ENCODE results near the gene PHF20.

Gene PHF20

DNA sequence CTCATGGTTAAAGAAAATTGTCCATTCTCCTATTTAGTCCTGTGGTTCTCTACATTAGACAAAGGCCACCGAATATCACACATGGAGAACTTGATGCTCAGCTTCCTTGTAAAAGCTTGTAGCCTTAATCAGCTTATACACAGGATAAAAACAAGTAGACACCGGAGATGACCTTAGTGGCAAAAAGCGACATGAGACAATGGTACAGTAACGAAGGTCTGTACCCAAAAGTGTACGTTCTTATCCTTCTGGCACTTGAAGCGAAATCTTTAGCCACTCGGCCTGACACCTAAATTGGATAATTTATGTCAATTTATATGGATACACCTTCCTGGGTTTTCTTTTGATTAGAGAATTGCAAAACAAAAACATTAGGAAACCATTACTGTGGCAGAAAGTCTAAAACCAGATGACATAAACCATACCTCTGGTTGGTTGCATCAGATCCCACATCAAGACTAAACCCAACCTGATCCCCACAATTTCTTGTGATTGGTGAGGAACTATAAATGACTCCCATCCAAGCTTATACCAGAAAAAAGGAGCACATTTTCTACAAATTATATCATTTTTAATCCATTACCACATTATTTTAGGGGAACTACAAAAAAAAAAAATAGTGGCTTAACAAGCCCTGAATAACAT is 35.9 kb upstream of the PHF20 start:
- no peak for DNase-seq (ENCODE audit: low spot score)
- no peak overlapping the region for H3K4me2 ChIP-seq (ENCODE audit: insufficient read depth, low read length, poor library complexity, severe bottlenecking)
- H2AFZ ChIP-seq (ENCODE audit: low read length): no peak overlapping the region
- no CpG with 5 or more reads among the region's 7 CpGs for WGBS, 2 donors (ENCODE audit: extremely low coverage in 2 of 2, insufficient read length in 2 of 2, insufficient replicate concordance in 1 of 2)
- peaks cover 4 to 9% of the 10 kb centered on the region in 2 donors for H3K4me1 ChIP-seq (ENCODE audit: control insufficient read depth in 2 of 2, insufficient read depth in 1 of 2, low read depth in 1 of 2, low read length in 2 of 2)
- H3K4ac ChIP-seq (ENCODE audit: low read length): no peak overlapping the region
- no peak overlapping the region for H3K27ac ChIP-seq (replicated peaks; ENCODE audit: low read length)
- no peak overlapping the region for H3K18ac ChIP-seq (ENCODE audit: low read length)
- H3K27me3 ChIP-seq (ENCODE audit: control insufficient read depth in 3 of 3, insufficient read depth in 3 of 3, low read depth in 1 of 3, low read length in 3 of 3): no peaks in the 10 kb centered on the region
- H4K91ac ChIP-seq (ENCODE audit: low read depth, low read length, poor library complexity): no peak overlapping the region
- no peak overlapping the region for H2BK12ac ChIP-seq (ENCODE audit: low read length)
- no peak overlapping the region for H3K9ac ChIP-seq (ENCODE audit: low read depth, low read length, poor library complexity)
- peaks cover 32 to 100% of the 10 kb centered on the region in 2 donors for H3K36me3 ChIP-seq (replicated peaks in 1 of 2; ENCODE audit: control insufficient read depth in 2 of 2, insufficient read depth in 2 of 2, low read length in 2 of 2)
- H2AK5ac ChIP-seq (ENCODE audit: low read depth, low read length): no peak overlapping the region
- no peak overlapping the region for H3K23ac ChIP-seq (ENCODE audit: low read depth, low read length, poor library complexity)
- no peak overlapping the region for H3K14ac ChIP-seq (ENCODE audit: low read length)
- H2BK5ac ChIP-seq (ENCODE audit: low read length): no peak overlapping the region
- H3K9me3 ChIP-seq (replicated peaks in 1 of 2; ENCODE audit: control insufficient read depth in 2 of 2, insufficient read depth in 1 of 2, low read depth in 1 of 2, low read length in 2 of 2): peaks cover 0 to 7% of the 10 kb centered on the region in 2 donors
- no peak overlapping the region for H2BK120ac ChIP-seq (ENCODE audit: low read depth, low read length)
- peaks cover 4% of the 10 kb centered on the region for H3K79me1 ChIP-seq (ENCODE audit: low read depth, low read length)
- no peak overlapping the region for H3K4me3 ChIP-seq (ENCODE audit: low read length in 2 of 2)
- H2BK15ac ChIP-seq (ENCODE audit: low read length): no peak overlapping the region
- no peak overlapping the region for H4K8ac ChIP-seq (ENCODE audit: low read depth, low read length)

DNA sequence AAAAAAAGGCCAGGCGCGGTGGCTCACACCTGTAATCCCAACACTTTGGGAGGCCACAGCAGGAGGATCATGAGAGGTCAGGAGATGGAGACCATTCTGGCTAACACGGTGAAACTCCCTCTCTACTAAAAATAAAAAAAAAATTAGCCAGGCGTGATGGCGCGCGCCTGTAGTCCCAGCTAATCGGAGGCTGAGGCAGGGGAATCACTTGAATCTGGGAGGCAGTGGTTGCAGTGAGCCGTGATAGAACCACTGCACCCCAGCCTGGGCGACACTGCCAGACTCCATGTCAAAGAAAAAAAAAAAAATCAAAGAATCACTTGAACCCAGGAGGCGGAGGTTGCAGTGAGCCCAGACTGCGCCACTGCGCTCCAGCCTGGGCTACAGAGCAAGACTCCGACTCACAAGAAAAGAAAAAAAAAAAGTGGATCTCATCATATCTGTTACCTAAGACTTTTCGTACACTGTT is 33.9 kb upstream of the PHF20 start:
- peaks cover 4% of the 10 kb centered on the region for H3K79me1 ChIP-seq (ENCODE audit: low read depth, low read length)
- H2AFZ ChIP-seq (ENCODE audit: low read length): no peak overlapping the region
- no peak overlapping the region for H4K8ac ChIP-seq (ENCODE audit: low read depth, low read length)
- no peak overlapping the region for H3K4me2 ChIP-seq (ENCODE audit: insufficient read depth, low read length, poor library complexity, severe bottlenecking)
- no peaks in the 10 kb centered on the region for H3K27me3 ChIP-seq (ENCODE audit: control insufficient read depth in 3 of 3, insufficient read depth in 3 of 3, low read depth in 1 of 3, low read length in 3 of 3)
- no peak overlapping the region for H2BK5ac ChIP-seq (ENCODE audit: low read length)
- no peak overlapping the region for H3K18ac ChIP-seq (ENCODE audit: low read length)
- H3K4me3 ChIP-seq (ENCODE audit: low read length in 2 of 2): no peak overlapping the region
- H3K4me1 ChIP-seq (ENCODE audit: control insufficient read depth in 2 of 2, insufficient read depth in 1 of 2, low read depth in 1 of 2, low read length in 2 of 2): peaks cover 4 to 9% of the 10 kb centered on the region in 2 donors
- H3K9ac ChIP-seq (ENCODE audit: low read depth, low read length, poor library complexity): no peak overlapping the region
- no peak overlapping the region for H4K91ac ChIP-seq (ENCODE audit: low read depth, low read length, poor library complexity)
- no peak overlapping the region for H3K14ac ChIP-seq (ENCODE audit: low read length)
- H2AK5ac ChIP-seq (ENCODE audit: low read depth, low read length): no peak overlapping the region
- DNase-seq (ENCODE audit: low spot score): no peak
- peaks cover 30 to 81% of the 10 kb centered on the region in 2 donors for H3K36me3 ChIP-seq (replicated peaks in 1 of 2; ENCODE audit: control insufficient read depth in 2 of 2, insufficient read depth in 2 of 2, low read length in 2 of 2)
- no CpG with 5 or more reads among the region's 15 CpGs for WGBS, 2 donors (ENCODE audit: extremely low coverage in 2 of 2, insufficient read length in 2 of 2, insufficient replicate concordance in 1 of 2)
- no peak overlapping the region for H2BK12ac ChIP-seq (ENCODE audit: low read length)
- H2BK120ac ChIP-seq (ENCODE audit: low read depth, low read length): no peak overlapping the region
- no peak overlapping the region for H2BK15ac ChIP-seq (ENCODE audit: low read length)
- peaks cover 0 to 7% of the 10 kb centered on the region in 2 donors for H3K9me3 ChIP-seq (replicated peaks in 1 of 2; ENCODE audit: control insufficient read depth in 2 of 2, insufficient read depth in 1 of 2, low read depth in 1 of 2, low read length in 2 of 2)
- no peak overlapping the region for H3K4ac ChIP-seq (ENCODE audit: low read length)
- H3K23ac ChIP-seq (ENCODE audit: low read depth, low read length, poor library complexity): no peak overlapping the region
- H3K27ac ChIP-seq (replicated peaks; ENCODE audit: low read length): no peak overlapping the region

DNA sequence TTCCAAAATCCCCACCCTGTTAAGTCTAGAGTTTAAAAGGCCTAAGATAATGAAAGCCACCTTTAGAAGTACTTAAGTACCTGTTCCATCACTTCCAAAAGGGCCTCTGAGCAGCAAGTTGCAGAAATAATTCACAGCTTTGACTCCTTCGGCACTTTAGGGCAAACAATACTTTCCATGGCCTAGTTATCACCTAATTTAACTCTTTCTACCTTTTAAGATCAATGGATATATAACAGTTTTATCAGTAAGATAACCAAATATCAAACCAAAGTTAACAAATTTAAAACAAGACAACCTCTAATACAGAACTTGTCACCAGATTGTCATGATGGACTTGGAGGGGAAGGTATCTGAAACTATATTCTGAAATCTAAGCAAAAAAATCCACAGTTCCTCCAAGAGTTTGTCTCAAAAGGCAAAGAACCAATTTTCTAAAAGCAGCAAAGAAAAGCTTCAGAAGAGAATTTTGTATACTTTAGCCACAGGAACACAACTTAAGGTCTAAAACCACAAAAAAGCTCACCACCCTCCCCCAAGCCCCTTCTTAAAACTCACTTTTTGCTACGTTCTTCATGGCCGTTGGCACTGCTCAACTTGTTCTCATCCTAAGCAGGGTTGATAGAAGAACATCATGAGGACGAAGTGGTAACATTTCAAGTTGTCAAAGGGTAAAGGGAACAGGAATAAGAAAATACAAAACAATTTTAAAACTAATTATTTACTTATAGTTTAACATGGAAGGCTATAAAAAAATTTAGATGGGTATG is 33.2 kb upstream of the PHF20 start:
- peaks cover 27 to 74% of the 10 kb centered on the region in 2 donors for H3K36me3 ChIP-seq (replicated peaks in 1 of 2; ENCODE audit: control insufficient read depth in 2 of 2, insufficient read depth in 2 of 2, low read length in 2 of 2)

More for the DNA sequence above, 33.2 kb upstream of the PHF20 start:
- H3K27ac ChIP-seq (replicated peaks; ENCODE audit: low read length): no peak overlapping the region
- no peak overlapping the region for H4K91ac ChIP-seq (ENCODE audit: low read depth, low read length, poor library complexity)
- no peak overlapping the region for H2BK12ac ChIP-seq (ENCODE audit: low read length)
- H3K27me3 ChIP-seq (ENCODE audit: control insufficient read depth in 3 of 3, insufficient read depth in 3 of 3, low read depth in 1 of 3, low read length in 3 of 3): no peaks in the 10 kb centered on the region
- H3K4me2 ChIP-seq (ENCODE audit: insufficient read depth, low read length, poor library complexity, severe bottlenecking): no peak overlapping the region
- H3K4ac ChIP-seq (ENCODE audit: low read length): no peak overlapping the region
- no peak overlapping the region for H3K18ac ChIP-seq (ENCODE audit: low read length)
- no peak overlapping the region for H3K23ac ChIP-seq (ENCODE audit: low read depth, low read length, poor library complexity)
- no peak overlapping the region for H2AK5ac ChIP-seq (ENCODE audit: low read depth, low read length)
- H3K9ac ChIP-seq (ENCODE audit: low read depth, low read length, poor library complexity): no peak overlapping the region
- peaks cover 7 to 15% of the 10 kb centered on the region in 2 donors for H3K4me1 ChIP-seq (ENCODE audit: control insufficient read depth in 2 of 2, insufficient read depth in 1 of 2, low read depth in 1 of 2, low read length in 2 of 2)
- H3K9me3 ChIP-seq (replicated peaks in 1 of 2; ENCODE audit: control insufficient read depth in 2 of 2, insufficient read depth in 1 of 2, low read depth in 1 of 2, low read length in 2 of 2): peaks cover 0 to 7% of the 10 kb centered on the region in 2 donors
- no peak overlapping the region for H2BK5ac ChIP-seq (ENCODE audit: low read length)
- H2AFZ ChIP-seq (ENCODE audit: low read length): no peak overlapping the region
- no peak overlapping the region for H2BK15ac ChIP-seq (ENCODE audit: low read length)
- H4K8ac ChIP-seq (ENCODE audit: low read depth, low read length): no peak overlapping the region
- H3K14ac ChIP-seq (ENCODE audit: low read length): no peak overlapping the region
- peaks cover 4% of the 10 kb centered on the region for H3K79me1 ChIP-seq (ENCODE audit: low read depth, low read length)
- no CpG with 5 or more reads among the region's 4 CpGs for WGBS, 2 donors (ENCODE audit: extremely low coverage in 2 of 2, insufficient read length in 2 of 2, insufficient replicate concordance in 1 of 2)
- no peak overlapping the region for H3K4me3 ChIP-seq (ENCODE audit: low read length in 2 of 2)
- no peak for DNase-seq (ENCODE audit: low spot score)
- no peak overlapping the region for H2BK120ac ChIP-seq (ENCODE audit: low read depth, low read length)

Measured in neuronal stem cell (in vitro differentiated cells).